ENCODE results near the gene MINDY4. TPM values are rescaled to one million over a fixed set of nuclear protein-coding genes. Genes with fewer than 3 reads are reported as not detected.

MINDY4 gene
- total RNA-seq, 1 donor from 2014 or later, result 3.8 TPM

DNA sequence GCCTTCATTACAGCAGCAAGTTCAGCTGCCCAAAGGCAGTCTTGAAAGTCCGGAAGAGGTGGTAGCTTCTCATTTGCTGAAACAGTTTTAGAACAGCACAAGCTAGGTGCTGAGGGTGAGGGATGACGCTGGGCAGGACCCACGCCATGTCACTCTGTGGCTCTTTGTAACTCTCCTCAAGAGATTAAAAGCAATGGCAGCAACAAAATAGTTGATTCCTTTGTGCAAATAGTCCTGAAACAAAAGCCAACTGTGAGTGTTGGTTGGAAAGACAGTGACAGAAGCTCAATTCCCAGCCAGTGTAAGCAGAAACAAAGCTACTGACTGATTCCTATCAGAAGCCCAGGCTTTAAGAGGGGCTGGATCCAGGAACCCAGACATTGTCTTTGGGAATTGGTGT is 92.9 kb downstream of the MINDY4 start:
- no peaks in the 10 kb centered on the region for H3K9me3 ChIP-seq (replicated peaks)
- H3K27me3 ChIP-seq (ENCODE audit: low read depth), result no peaks in the 10 kb centered on the region
- peaks cover 17% of the 10 kb centered on the region for H3K36me3 ChIP-seq
- H3K27ac ChIP-seq (replicated peaks), result peak overlapping the region; percentile 57
- no peak overlapping the region for H3K4me3 ChIP-seq
- DNase-seq, result no peak
- H3K4me1 ChIP-seq, result peaks cover 66% of the 10 kb centered on the region
- intact Hi-C loops (cut with micrococcal nuclease), result no loop called here
- TF ChIP-seq, protein P1, sequence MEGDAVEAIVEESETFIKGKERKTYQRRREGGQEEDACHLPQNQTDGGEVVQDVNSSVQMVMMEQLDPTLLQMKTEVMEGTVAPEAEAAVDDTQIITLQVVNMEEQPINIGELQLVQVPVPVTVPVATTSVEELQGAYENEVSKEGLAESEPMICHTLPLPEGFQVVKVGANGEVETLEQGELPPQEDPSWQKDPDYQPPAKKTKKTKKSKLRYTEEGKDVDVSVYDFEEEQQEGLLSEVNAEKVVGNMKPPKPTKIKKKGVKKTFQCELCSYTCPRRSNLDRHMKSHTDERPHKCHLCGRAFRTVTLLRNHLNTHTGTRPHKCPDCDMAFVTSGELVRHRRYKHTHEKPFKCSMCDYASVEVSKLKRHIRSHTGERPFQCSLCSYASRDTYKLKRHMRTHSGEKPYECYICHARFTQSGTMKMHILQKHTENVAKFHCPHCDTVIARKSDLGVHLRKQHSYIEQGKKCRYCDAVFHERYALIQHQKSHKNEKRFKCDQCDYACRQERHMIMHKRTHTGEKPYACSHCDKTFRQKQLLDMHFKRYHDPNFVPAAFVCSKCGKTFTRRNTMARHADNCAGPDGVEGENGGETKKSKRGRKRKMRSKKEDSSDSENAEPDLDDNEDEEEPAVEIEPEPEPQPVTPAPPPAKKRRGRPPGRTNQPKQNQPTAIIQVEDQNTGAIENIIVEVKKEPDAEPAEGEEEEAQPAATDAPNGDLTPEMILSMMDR (IDR thresholded peaks at IDR 0.05; ENCODE audit: borderline replicate concordance), result no peak

DNA sequence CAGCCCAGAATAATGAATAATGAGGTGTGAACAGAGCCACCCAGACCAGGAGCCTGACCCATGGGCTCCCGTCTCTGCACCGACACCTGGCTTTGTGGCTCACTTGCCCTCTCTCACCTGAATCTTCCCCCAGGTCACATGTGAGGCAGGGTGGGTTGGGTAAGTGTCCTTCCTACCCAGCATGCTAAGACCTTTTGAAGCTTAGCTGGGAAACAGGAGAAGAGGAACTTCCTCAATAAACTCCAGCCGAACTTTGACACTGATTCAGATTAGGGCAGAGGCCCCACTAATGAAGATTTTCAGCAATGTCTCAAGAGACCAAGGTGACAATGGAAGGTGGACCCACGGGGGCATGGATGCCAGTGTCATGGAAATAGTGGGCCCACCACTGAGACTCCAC is 93.9 kb downstream of the MINDY4 start:
- H3K27me3 ChIP-seq (ENCODE audit: low read depth), result no peaks in the 10 kb centered on the region
- TF ChIP-seq, protein P1 (IDR thresholded peaks at IDR 0.05; ENCODE audit: borderline replicate concordance), result no peak
- no peak for DNase-seq
- no peaks in the 10 kb centered on the region for H3K9me3 ChIP-seq (replicated peaks)
- no peak overlapping the region for H3K27ac ChIP-seq (replicated peaks)
- intact Hi-C loops (cut with micrococcal nuclease), result no loop called here
- no peak overlapping the region for H3K4me3 ChIP-seq
- H3K36me3 ChIP-seq, result peaks cover 10% of the 10 kb centered on the region
- peaks cover 74% of the 10 kb centered on the region for H3K4me1 ChIP-seq

DNA sequence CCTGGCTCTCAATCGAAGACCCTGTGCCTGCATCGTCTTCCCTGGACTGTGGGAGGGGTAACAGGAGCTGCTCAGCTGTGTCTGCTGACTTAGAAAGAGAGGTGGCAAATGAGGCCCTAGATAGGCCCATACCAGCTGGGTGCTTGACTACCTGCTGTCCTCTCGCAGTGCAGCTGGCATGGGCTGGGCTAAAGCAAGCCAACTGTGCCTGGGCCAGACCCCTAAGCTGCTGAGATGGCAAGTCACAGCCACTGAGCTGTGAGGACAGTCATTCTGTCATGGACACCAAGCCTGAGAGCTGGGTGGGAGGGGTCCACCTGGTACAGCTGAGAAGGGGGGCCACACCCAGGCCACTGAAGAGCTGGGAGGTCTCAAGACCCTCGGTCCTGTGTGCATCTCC is 94.6 kb downstream of the MINDY4 start:
- Histone ChIP-seq H3K27ac (replicated peaks) (no peak overlapping the region), H3K36me3 (peaks cover 4% of the 10 kb centered on the region), H3K9me3 (replicated peaks) (no peaks in the 10 kb centered on the region), H3K27me3 (ENCODE audit: low read depth) (no peaks in the 10 kb centered on the region), H3K4me3 (no peak overlapping the region), H3K4me1 (peaks cover 80% of the 10 kb centered on the region)
- TF ChIP-seq, protein P1 (IDR thresholded peaks at IDR 0.05; ENCODE audit: borderline replicate concordance), result no peak
- no peak for DNase-seq
- intact Hi-C loops (cut with micrococcal nuclease), result no loop called here

DNA sequence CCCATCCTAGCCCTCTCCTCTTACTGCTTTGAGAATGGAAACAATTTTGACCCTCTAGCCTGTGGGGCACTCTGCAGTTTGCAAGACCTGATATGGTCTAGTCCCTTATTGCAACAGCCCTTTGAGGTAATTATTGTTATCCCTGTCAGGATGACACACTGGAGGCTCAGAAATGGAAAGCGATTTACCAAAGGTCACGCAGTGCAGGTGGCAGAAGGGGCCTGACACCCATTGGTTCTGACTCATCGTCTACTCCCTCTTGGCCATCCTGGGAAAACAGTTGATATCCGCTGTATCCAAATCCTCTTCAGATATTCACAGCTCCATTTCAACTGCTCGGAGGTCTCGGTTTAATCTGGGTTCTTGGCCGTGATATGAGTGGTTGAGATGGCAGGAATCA is 95.7 kb downstream of the MINDY4 start:
- TF ChIP-seq, protein P1 (IDR thresholded peaks at IDR 0.05; ENCODE audit: borderline replicate concordance), result no peak
- Histone ChIP-seq H3K4me3 (no peak overlapping the region), H3K36me3 (no peaks in the 10 kb centered on the region), H3K27me3 (ENCODE audit: low read depth) (no peaks in the 10 kb centered on the region), H3K9me3 (replicated peaks) (no peaks in the 10 kb centered on the region), H3K27ac (replicated peaks) (peak overlapping the region; percentile 59), H3K4me1 (peaks cover 88% of the 10 kb centered on the region)
- intact Hi-C loops (cut with micrococcal nuclease), result no loop called here
- no peak for DNase-seq

DNA sequence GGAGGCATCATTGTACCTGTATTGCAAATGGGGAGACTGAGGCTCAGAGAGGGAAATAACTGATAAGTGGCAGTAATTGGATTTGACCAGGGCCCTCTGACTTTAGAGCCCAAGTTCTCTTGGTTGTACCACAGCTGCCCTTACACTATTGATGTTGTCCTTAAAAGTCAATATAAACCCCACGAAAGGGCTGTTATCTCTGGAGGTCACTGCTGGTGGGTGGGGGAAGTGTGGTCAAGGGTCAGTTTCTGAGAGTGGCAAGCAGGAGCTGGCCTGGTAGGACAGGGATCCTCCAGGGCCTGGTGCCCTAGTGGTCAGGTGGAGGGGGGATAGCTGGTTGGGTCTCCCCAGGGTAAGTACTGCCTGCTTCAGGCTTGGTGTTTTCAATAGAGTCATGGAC is 96.3 kb downstream of the MINDY4 start:
- peaks cover under 1% of the 10 kb centered on the region for H3K36me3 ChIP-seq
- intact Hi-C loops (cut with micrococcal nuclease), result no loop called here
- H3K4me3 ChIP-seq, result no peak overlapping the region
- H3K4me1 ChIP-seq, result peaks cover 88% of the 10 kb centered on the region
- no peaks in the 10 kb centered on the region for H3K27me3 ChIP-seq (ENCODE audit: low read depth)
- H3K27ac ChIP-seq (replicated peaks), result peak overlapping the region; percentile 59
- DNase-seq, result no peak
- TF ChIP-seq, protein P1 (IDR thresholded peaks at IDR 0.05; ENCODE audit: borderline replicate concordance), result no peak
- no peaks in the 10 kb centered on the region for H3K9me3 ChIP-seq (replicated peaks)
